Mesothelial cell of epicardium (in vitro differentiated cells): ENCODE measurements around the gene GLP1R. TPM values are rescaled to one million over a fixed set of nuclear protein-coding genes. Genes with fewer than 3 reads are reported as not detected.

ENCODE experiments used
- DNase-seq, 2 experiments: peaks; one replicate each; pipeline ENCODE4 v3.0.0; 2021; ENCODE audit warnings: low spot score in 2 of 2; ENCODE audit not compliant: unreplicated experiment in 2 of 2
- H3K27ac Mint-ChIP-seq: 2 replicates; pipeline ENCODE4 v1.8.0; 2021; ENCODE audit warnings: mixed read lengths
- H3K27me3 Mint-ChIP-seq: 2 replicates; pipeline ENCODE4 v1.8.0; 2021; ENCODE audit warnings: low read depth, mixed read lengths
- H3K36me3 Mint-ChIP-seq: 2 replicates; pipeline ENCODE4 v1.8.0; 2021; ENCODE audit warnings: mixed read lengths
- H3K4me1 Mint-ChIP-seq: 2 replicates; pipeline ENCODE4 v1.8.0; 2021; ENCODE audit warnings: mixed read lengths
- H3K4me3 Mint-ChIP-seq: 2 replicates; pipeline ENCODE4 v1.8.0; 2021; ENCODE audit warnings: mild to moderate bottlenecking, moderate library complexity, mixed read lengths
- H3K9me3 Mint-ChIP-seq: 2 replicates; pipeline ENCODE4 v1.8.0; 2021; ENCODE audit warnings: mixed read lengths
- CTCF ChIP-seq: fragments of 200-600 bp; sonication (generic); IDR thresholded peaks from one replicate; pipeline ENCODE4 v1.5.0; 2021; ENCODE audit warnings: antibody characterized with exemption; ENCODE audit not compliant: unreplicated experiment
- total RNA-seq: library from RNA; stranded (reverse); gene quantifications from 3 replicates; pipeline ENCODE4 v1.2.1, GENCODE V29; 2021

GLP1R gene
- total RNA-seq, 1 donor from 2014 or later, result not detected

GRCh38 chr6:39086294-39086693 lies 37.7 kb downstream of the GLP1R start:
- no peak for TF ChIP-seq CTCF
- no peak for DNase-seq
- H3K9me3 Mint-ChIP-seq, result no peaks in the 10 kb centered on the region
- H3K36me3 Mint-ChIP-seq, result no peaks in the 10 kb centered on the region
- H3K4me3 Mint-ChIP-seq, result no peak overlapping the region
- H3K4me1 Mint-ChIP-seq, result no peaks in the 10 kb centered on the region
- no peak overlapping the region for H3K27ac Mint-ChIP-seq
- peaks cover 88% of the 10 kb centered on the region for H3K27me3 Mint-ChIP-seq

- DNase-seq, result no peak
- no peak overlapping the region for H3K4me3 Mint-ChIP-seq
- peaks cover 89% of the 10 kb centered on the region for H3K27me3 Mint-ChIP-seq
- no peaks in the 10 kb centered on the region for H3K4me1 Mint-ChIP-seq
- H3K9me3 Mint-ChIP-seq, result no peaks in the 10 kb centered on the region
- no peak for TF ChIP-seq CTCF
- H3K36me3 Mint-ChIP-seq, result no peaks in the 10 kb centered on the region
- H3K27ac Mint-ChIP-seq, result no peak overlapping the region
Measured at GRCh38 chr6:39086711-39087110, 38.1 kb downstream of the GLP1R start.

GRCh38 chr6:39087197-39087596 lies 38.6 kb downstream of the GLP1R start:
- no peaks in the 10 kb centered on the region for H3K4me1 Mint-ChIP-seq

GRCh38 chr6:39088331-39088730 lies 39.8 kb downstream of the GLP1R start:
- no peak overlapping the region for H3K27ac Mint-ChIP-seq
- H3K4me1 Mint-ChIP-seq, result no peaks in the 10 kb centered on the region
- no peak overlapping the region for H3K4me3 Mint-ChIP-seq
- peak; percentile 41 for TF ChIP-seq CTCF
- peak in 1 of 2 experiments; percentile 59 for DNase-seq
- H3K36me3 Mint-ChIP-seq, result no peaks in the 10 kb centered on the region
- no peaks in the 10 kb centered on the region for H3K9me3 Mint-ChIP-seq
- peaks cover 93% of the 10 kb centered on the region for H3K27me3 Mint-ChIP-seq

More at GRCh38 chr6:39087197-39087596, 38.6 kb downstream of the GLP1R start:
- DNase-seq, result no peak
- Mint-ChIP-seq H3K4me3 (no peak overlapping the region), H3K36me3 (no peaks in the 10 kb centered on the region), H3K27ac (no peak overlapping the region), H3K27me3 (peaks cover 89% of the 10 kb centered on the region), H3K9me3 (no peaks in the 10 kb centered on the region)
- no peak for TF ChIP-seq CTCF

GRCh38 chr6:39090036-39090435 lies 41.5 kb downstream of the GLP1R start:
- TF ChIP-seq CTCF, result no peak
- H3K27me3 Mint-ChIP-seq, result peaks cover 90% of the 10 kb centered on the region
- DNase-seq, result no peak
- H3K9me3 Mint-ChIP-seq, result no peaks in the 10 kb centered on the region
- H3K4me3 Mint-ChIP-seq, result no peak overlapping the region
- no peaks in the 10 kb centered on the region for H3K4me1 Mint-ChIP-seq
- no peak overlapping the region for H3K27ac Mint-ChIP-seq
- no peaks in the 10 kb centered on the region for H3K36me3 Mint-ChIP-seq

GRCh38 chr6:39091220-39091619 lies 42.6 kb downstream of the GLP1R start:
- no peak for DNase-seq
- Mint-ChIP-seq H3K36me3 (no peaks in the 10 kb centered on the region), H3K27me3 (peaks cover 78% of the 10 kb centered on the region), H3K27ac (no peak overlapping the region), H3K4me1 (no peaks in the 10 kb centered on the region), H3K9me3 (no peaks in the 10 kb centered on the region), H3K4me3 (no peak overlapping the region)
- no peak for TF ChIP-seq CTCF
